Right lobe of liver (tissue), 4 donors: Measurements from ENCODE around the gene SMC1B.

Experiments
- POLR2A ChIP-seq: fragments of 450-650 bp; IDR thresholded peaks from one replicate; pipeline ENCODE4 v1.6.1; 2017; ENCODE audit warnings: antibody characterized with exemption, mild to moderate bottlenecking
- TF ChIP-seq, protein P1 (sequence below), 4 donors: fragments of 200-600 bp in 3 of 4; fragments of 450-650 bp in 1 of 4; IDR thresholded peaks; one replicate each; pipeline versions ENCODE4 v1.5.1 to v1.8.0; 2016 to 2022; ENCODE audit warnings: antibody characterized with exemption in 4 of 4, mild to moderate bottlenecking in 2 of 4
- donor health status: DM: no; HTN: no; CAD: no.
- donor health status: DM: no; HTN: no; CAD: no.
- donor health status: DM: no; HTN: yes; CAD: no.

DNA sequence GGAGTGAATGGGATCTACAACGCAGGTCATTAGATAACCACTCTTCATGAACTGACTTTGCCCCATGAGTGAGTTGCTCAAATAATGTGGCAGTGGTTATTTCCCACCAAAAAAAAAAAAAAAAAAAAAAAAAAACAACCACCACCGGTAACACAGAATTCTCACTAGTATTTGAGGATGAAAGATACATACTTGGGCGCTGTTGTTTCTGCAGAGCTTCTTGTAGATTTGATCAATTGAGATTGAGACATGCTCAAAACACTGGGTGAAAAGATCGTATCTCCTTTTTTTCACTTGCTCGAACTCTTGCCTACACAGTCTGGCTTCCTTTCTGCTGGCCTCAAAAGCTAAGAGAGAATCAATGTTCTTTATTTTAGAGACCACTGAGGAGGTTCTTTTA, 59.6 kb downstream of the SMC1B start:
- no peak for TF ChIP-seq POLR2A
- TF ChIP-seq, protein P1, sequence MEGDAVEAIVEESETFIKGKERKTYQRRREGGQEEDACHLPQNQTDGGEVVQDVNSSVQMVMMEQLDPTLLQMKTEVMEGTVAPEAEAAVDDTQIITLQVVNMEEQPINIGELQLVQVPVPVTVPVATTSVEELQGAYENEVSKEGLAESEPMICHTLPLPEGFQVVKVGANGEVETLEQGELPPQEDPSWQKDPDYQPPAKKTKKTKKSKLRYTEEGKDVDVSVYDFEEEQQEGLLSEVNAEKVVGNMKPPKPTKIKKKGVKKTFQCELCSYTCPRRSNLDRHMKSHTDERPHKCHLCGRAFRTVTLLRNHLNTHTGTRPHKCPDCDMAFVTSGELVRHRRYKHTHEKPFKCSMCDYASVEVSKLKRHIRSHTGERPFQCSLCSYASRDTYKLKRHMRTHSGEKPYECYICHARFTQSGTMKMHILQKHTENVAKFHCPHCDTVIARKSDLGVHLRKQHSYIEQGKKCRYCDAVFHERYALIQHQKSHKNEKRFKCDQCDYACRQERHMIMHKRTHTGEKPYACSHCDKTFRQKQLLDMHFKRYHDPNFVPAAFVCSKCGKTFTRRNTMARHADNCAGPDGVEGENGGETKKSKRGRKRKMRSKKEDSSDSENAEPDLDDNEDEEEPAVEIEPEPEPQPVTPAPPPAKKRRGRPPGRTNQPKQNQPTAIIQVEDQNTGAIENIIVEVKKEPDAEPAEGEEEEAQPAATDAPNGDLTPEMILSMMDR (IDR thresholded peaks at IDR 0.05) = no peak
